ENCODE measurements around the gene TRIO.

Gene TRIO

DNA sequence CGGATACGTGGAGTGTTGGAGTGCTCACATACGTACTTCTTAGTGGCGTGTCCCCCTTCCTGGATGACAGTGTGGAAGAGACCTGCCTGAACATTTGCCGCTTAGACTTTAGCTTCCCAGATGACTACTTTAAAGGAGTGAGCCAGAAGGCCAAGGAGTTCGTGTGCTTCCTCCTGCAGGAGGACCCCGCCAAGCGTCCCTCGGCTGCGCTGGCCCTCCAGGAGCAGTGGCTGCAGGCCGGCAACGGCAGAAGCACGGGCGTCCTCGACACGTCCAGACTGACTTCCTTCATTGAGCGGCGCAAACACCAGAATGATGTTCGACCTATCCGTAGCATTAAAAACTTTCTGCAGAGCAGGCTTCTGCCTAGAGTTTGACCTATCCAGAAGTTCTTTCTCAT, 364.9 kb downstream of the TRIO start:
- Histone ChIP-seq H3K36me3 (ENCODE audit: insufficient read depth, low read depth, low read length) (peaks cover 35% of the 10 kb centered on the region), H3K9me3 (ENCODE audit: insufficient read depth, low read depth, low read length) (no peaks in the 10 kb centered on the region), H3K9ac (ENCODE audit: low read depth, low read length) (no peak overlapping the region), H3K27me3 (ENCODE audit: insufficient read depth, low read length) (no peaks in the 10 kb centered on the region), H3K27ac (ENCODE audit: low read length) (no peak overlapping the region), H3K4me1 (ENCODE audit: insufficient read depth, low read length) (no peaks in the 10 kb centered on the region), H3K4me3 (ENCODE audit: low read length) (no peak overlapping the region)

DNA sequence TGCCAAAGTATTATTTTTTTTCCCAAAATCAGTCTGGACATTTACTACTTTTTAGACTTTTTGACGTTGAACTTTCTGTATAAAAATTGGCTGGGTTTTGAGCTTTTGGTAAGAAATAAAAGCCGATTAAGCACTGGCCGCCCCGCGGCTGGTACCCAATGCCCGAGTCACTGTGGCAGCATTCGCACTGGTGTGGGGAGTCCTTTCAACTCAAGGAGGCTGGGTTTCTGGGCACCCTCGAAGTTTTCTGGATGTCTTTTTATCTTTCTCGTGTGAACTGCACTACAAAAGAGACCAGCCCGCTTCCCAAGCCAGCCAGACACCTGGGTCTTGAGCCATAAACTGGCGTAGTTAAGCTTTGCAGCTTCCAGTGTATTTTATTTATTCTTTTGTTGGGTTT, 366.4 kb downstream of the TRIO start:
- Histone ChIP-seq H3K9me3 (ENCODE audit: insufficient read depth, low read depth, low read length) (no peaks in the 10 kb centered on the region), H3K36me3 (ENCODE audit: insufficient read depth, low read depth, low read length) (peaks cover 25% of the 10 kb centered on the region; the same call in 1 of the 2 replicates)

DNA sequence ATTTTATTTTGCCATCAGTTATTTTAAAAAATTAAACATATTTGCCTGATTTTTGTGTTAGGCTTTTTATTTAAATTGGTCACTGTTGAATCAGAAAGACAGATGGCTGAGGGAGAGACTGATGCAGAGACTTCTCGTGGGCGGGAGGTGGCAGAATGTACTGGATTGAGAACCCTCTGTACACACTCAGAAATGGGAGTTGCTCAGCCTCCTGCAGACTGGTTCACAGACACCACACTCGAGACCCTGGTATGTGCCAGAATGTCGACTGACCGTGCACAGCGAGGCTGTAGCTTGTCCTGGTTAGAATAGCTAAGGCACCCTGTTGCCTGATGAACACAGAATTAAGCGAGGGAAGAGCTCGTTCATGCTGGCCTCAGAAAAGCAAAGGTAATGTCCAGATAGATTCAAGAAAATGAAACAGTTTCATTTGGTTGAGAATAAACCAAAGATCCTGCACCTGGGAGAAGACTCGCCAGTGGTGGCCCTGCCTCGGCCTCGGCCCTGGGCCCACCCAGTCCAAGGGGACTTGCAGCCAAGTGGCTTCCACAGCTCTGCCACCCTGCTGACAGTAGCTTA, 367.1 kb downstream of the TRIO start:
- Histone ChIP-seq H3K9me3 (ENCODE audit: insufficient read depth, low read depth, low read length) (no peaks in the 10 kb centered on the region), H3K36me3 (ENCODE audit: insufficient read depth, low read depth, low read length) (peaks cover 22% of the 10 kb centered on the region; the same call in 1 of the 2 replicates), H3K4me1 (ENCODE audit: insufficient read depth, low read length) (no peaks in the 10 kb centered on the region), H3K27me3 (ENCODE audit: insufficient read depth, low read length) (no peaks in the 10 kb centered on the region), H3K4me3 (ENCODE audit: low read length) (no peak overlapping the region), H3K27ac (ENCODE audit: low read length) (no peak overlapping the region), H3K9ac (ENCODE audit: low read depth, low read length) (no peak overlapping the region)

More for the DNA sequence above, 366.4 kb downstream of the TRIO start:
- Histone ChIP-seq H3K27me3 (ENCODE audit: insufficient read depth, low read length) (no peaks in the 10 kb centered on the region), H3K27ac (ENCODE audit: low read length) (no peak overlapping the region), H3K4me1 (ENCODE audit: insufficient read depth, low read length) (no peaks in the 10 kb centered on the region), H3K9ac (ENCODE audit: low read depth, low read length) (no peak overlapping the region), H3K4me3 (ENCODE audit: low read length) (no peak overlapping the region)

DNA sequence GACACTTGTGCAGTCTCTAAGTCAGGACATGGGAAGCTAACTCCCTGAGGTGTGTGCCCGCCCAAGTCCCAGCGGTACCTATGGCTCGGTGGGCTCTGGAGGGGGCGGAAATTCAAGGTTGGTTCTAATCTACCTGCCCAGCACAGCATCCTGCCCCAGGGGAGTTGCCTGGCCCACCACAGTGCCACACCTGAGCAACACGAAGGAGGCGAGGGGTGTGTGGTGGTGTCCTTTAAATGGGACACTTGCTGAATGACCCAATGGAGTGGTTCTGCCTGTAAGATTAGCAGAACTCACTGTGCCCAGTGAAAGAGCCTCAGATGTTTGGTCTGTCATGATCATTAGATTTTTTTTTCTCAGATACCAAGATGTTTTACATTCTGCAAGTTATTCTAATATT, 367.7 kb downstream of the TRIO start:
- Histone ChIP-seq H3K4me1 (ENCODE audit: insufficient read depth, low read length) (no peaks in the 10 kb centered on the region), H3K27ac (ENCODE audit: low read length) (no peak overlapping the region), H3K27me3 (ENCODE audit: insufficient read depth, low read length) (no peaks in the 10 kb centered on the region), H3K4me3 (ENCODE audit: low read length) (no peak overlapping the region), H3K36me3 (ENCODE audit: insufficient read depth, low read depth, low read length) (peaks cover 22% of the 10 kb centered on the region; the same call in 1 of the 2 replicates), H3K9me3 (ENCODE audit: insufficient read depth, low read depth, low read length) (no peaks in the 10 kb centered on the region), H3K9ac (ENCODE audit: low read depth, low read length) (no peak overlapping the region)

DNA sequence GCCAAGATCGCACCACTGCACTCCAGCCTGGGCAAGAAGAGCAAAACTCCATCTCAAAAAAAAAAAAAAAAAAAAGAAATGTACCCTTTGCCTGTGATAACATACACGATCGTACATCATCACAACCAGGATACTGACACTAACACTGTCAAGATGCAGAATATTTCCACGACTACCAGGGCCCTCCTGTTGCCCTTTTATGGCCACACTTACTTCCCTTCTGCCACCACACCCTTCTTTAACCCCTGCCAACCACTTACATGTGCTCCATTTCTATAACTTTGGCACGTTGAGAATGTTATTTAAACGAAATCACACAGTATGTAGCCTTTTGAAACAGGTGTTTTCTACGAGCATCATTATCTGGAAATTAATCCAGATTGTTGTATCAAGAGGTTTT, 369.4 kb downstream of the TRIO start:
- Histone ChIP-seq H3K36me3 (ENCODE audit: insufficient read depth, low read depth, low read length) (peaks cover 10% of the 10 kb centered on the region; the same call in 1 of the 2 replicates), H3K27me3 (ENCODE audit: insufficient read depth, low read length) (no peaks in the 10 kb centered on the region), H3K27ac (ENCODE audit: low read length) (no peak overlapping the region), H3K9ac (ENCODE audit: low read depth, low read length) (no peak overlapping the region), H3K9me3 (ENCODE audit: insufficient read depth, low read depth, low read length) (no peaks in the 10 kb centered on the region), H3K4me3 (ENCODE audit: low read length) (no peak overlapping the region), H3K4me1 (ENCODE audit: insufficient read depth, low read length) (no peaks in the 10 kb centered on the region)

DNA sequence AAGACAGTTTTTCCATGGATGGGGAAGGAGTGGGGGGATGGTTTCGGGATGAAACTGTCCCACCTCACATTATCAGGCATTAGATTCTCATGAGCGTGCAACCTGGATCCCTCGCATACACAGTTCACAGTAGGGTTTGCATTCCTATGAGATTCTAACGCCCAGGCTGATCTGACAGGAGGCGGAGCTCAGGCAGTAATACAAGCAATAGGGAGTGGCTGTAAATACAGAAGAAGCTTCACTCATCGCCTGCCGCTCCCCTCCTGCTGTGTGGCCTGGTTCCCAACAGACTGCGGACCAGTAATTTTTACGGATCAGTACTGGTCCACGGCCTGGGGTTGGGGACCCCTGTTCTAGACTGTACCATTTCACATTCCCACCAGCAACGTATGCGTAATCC, 370.1 kb downstream of the TRIO start:
- Histone ChIP-seq H3K9ac (ENCODE audit: low read depth, low read length) (no peak overlapping the region), H3K4me3 (ENCODE audit: low read length) (no peak overlapping the region), H3K27ac (ENCODE audit: low read length) (no peak overlapping the region), H3K9me3 (ENCODE audit: insufficient read depth, low read depth, low read length) (no peaks in the 10 kb centered on the region), H3K27me3 (ENCODE audit: insufficient read depth, low read length) (no peaks in the 10 kb centered on the region), H3K4me1 (ENCODE audit: insufficient read depth, low read length) (no peaks in the 10 kb centered on the region), H3K36me3 (ENCODE audit: insufficient read depth, low read depth, low read length) (peaks cover 4% of the 10 kb centered on the region; the same call in 1 of the 2 replicates)

DNA sequence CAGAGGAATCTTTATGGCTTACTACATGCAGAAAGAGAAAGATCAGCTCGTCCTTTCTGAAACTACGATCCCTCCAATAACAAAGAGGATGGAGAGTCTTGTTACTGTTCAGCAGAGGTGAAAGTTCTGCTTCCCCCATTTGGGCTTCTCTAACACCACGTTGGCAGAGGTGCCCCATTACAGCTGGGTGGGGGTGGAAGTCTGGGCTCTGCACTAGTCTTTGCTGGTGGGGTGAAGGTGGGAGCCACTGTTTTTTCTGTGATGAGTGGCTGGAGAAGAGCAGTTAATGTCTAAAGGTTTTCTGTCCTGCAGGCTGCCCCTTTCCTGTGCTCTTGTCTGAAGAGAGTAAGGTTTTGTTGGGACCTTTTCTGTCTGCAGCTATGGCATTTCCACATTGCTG, 373.8 kb downstream of the TRIO start:
- Histone ChIP-seq H3K27ac (ENCODE audit: low read length) (no peak overlapping the region), H3K9ac (ENCODE audit: low read depth, low read length) (no peak overlapping the region), H3K9me3 (ENCODE audit: insufficient read depth, low read depth, low read length) (no peaks in the 10 kb centered on the region), H3K4me1 (ENCODE audit: insufficient read depth, low read length) (no peaks in the 10 kb centered on the region), H3K4me3 (ENCODE audit: low read length) (no peak overlapping the region), H3K36me3 (ENCODE audit: insufficient read depth, low read depth, low read length) (no peaks in the 10 kb centered on the region), H3K27me3 (ENCODE audit: insufficient read depth, low read length) (no peaks in the 10 kb centered on the region)

DNA sequence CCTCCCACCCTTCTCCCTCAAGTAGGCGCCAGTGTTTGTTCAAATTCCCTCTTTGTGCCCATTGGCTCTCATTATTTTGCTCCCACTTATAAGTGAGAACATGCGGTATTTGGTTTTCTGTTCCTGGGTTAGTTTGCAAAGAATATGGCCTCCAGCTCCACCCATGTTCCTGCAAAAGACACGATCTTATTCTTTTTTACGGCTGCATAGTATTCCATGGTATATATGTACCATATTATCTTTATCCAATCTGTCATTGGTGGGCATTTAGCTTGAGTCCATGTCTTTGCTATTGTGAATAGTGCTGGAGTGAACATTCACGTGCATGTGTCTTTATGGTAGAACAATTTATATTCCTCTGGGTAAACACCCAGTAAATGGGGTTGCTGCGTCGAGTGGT, 375.5 kb downstream of the TRIO start:
- Histone ChIP-seq H3K27ac (ENCODE audit: low read length) (no peak overlapping the region), H3K4me3 (ENCODE audit: low read length) (no peak overlapping the region), H3K9me3 (ENCODE audit: insufficient read depth, low read depth, low read length) (no peaks in the 10 kb centered on the region), H3K9ac (ENCODE audit: low read depth, low read length) (no peak overlapping the region), H3K27me3 (ENCODE audit: insufficient read depth, low read length) (no peaks in the 10 kb centered on the region), H3K4me1 (ENCODE audit: insufficient read depth, low read length) (no peaks in the 10 kb centered on the region), H3K36me3 (ENCODE audit: insufficient read depth, low read depth, low read length) (no peaks in the 10 kb centered on the region)

DNA sequence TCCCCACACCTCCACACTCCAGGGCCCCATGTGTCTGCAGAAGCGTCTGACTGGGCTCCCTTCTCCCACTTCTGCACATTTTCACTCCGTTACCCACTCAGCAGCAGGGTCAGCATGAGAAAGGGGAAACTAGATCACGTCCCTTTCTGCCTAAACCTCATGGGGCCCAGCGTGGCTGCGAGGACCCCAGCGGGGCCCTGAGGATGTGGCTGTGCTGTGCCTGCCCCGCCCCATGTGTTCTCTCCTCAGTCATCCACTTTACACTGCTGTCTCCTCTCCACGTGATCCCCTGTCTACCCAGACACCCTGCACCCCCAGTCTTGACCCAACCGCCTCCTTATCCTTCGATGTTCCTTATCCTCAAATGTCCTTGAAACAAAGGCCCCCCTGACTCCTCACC, 378.6 kb downstream of the TRIO start:
- H3K36me3 ChIP-seq (ENCODE audit: insufficient read depth, low read depth, low read length) = no peaks in the 10 kb centered on the region
- H3K9ac ChIP-seq (ENCODE audit: low read depth, low read length) = no peak overlapping the region
- no peaks in the 10 kb centered on the region for H3K27me3 ChIP-seq (ENCODE audit: insufficient read depth, low read length)
- no peak overlapping the region for H3K4me3 ChIP-seq (ENCODE audit: low read length)
- H3K27ac ChIP-seq (ENCODE audit: low read length) = no peak overlapping the region
- H3K9me3 ChIP-seq (ENCODE audit: insufficient read depth, low read depth, low read length) = no peaks in the 10 kb centered on the region
- H3K4me1 ChIP-seq (ENCODE audit: insufficient read depth, low read length) = no peaks in the 10 kb centered on the region

DNA sequence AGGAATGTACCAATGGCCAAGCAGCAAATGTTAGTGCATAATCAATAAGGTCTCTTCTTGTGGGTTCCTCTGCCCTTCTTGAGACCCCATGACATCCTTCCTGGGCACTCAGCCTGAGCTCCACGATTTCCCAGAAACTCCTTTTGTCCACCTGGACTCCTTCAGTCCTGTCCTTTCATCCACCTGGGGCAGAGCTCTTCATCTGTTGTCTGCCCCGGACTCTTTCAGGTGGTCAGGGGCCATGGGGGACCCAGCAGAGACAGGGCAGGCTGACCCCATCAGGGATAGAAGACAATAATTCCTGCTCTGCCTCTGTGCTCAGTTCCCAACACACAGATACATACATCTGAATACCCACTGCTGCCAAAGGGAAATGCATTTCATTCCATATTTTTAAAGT, 379.6 kb downstream of the TRIO start:
- Histone ChIP-seq H3K9me3 (ENCODE audit: insufficient read depth, low read depth, low read length) (no peaks in the 10 kb centered on the region), H3K4me3 (ENCODE audit: low read length) (no peak overlapping the region), H3K4me1 (ENCODE audit: insufficient read depth, low read length) (no peaks in the 10 kb centered on the region), H3K36me3 (ENCODE audit: insufficient read depth, low read depth, low read length) (no peaks in the 10 kb centered on the region), H3K9ac (ENCODE audit: low read depth, low read length) (no peak overlapping the region), H3K27me3 (ENCODE audit: insufficient read depth, low read length) (no peaks in the 10 kb centered on the region), H3K27ac (ENCODE audit: low read length) (no peak overlapping the region)

DNA sequence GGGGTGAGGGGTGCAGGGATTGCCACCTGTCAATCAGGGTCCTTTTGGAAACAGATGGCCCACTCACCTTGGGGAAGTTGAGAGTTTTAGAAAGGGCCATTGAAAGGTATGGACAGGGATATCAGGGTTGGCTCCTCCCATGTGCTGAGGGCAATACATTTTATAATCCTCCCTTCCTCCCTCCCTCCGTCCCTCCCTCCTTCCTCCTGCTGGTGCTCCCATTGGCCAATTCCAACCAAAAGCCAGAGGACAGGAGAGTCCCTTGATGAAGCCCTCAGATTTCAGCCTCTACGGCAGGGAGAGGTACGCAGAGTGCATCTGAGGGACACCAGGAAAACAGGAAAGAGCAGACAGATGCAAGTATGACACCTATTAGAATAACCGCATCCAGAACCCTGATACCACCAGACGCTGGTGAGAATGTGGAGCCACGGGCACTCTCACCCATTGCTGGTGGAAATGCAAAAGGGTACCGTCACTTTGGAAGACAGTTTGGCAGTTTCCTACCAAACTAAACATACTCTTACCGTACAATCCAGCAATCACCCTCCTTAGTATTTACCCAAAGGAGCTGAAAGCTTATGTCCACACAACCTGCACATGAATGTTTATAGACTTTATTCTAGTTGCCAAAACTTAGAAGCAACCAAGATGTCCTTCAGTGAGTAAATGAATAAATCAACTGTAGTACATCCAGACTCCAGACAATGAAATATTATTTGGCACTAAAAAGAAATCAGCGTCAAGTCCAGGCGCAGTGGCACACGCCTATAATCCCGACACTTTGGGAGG, 380.3 kb downstream of the TRIO start:
- Histone ChIP-seq H3K9me3 (ENCODE audit: insufficient read depth, low read depth, low read length) (no peaks in the 10 kb centered on the region), H3K27ac (ENCODE audit: low read length) (no peak overlapping the region), H3K4me1 (ENCODE audit: insufficient read depth, low read length) (no peaks in the 10 kb centered on the region), H3K9ac (ENCODE audit: low read depth, low read length) (no peak overlapping the region), H3K36me3 (ENCODE audit: insufficient read depth, low read depth, low read length) (no peaks in the 10 kb centered on the region), H3K4me3 (ENCODE audit: low read length) (no peak overlapping the region), H3K27me3 (ENCODE audit: insufficient read depth, low read length) (no peaks in the 10 kb centered on the region)

DNA sequence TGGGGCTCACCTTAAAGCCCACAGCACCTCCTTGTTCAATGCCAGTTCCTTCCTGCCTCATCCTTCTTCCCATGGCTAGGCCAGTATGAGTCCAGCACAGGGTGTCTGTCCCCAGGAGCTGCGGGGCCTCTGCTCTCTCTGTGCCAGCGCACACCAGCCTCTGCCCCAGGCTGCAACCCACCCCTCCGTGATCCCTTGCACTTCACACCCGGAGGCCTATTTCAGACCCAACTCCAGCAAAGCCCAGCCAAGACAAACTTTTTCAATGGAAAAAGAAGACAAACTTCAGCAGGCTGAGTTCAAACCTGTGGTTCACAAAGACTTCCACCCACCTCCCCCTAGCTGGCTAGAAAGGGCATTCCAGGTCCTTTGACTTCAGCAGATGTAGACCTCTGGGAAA, 382.3 kb downstream of the TRIO start:
- Histone ChIP-seq H3K9ac (ENCODE audit: low read depth, low read length) (no peak overlapping the region), H3K27me3 (ENCODE audit: insufficient read depth, low read length) (no peaks in the 10 kb centered on the region), H3K4me3 (ENCODE audit: low read length) (no peak overlapping the region), H3K9me3 (ENCODE audit: insufficient read depth, low read depth, low read length) (no peaks in the 10 kb centered on the region), H3K36me3 (ENCODE audit: insufficient read depth, low read depth, low read length) (no peaks in the 10 kb centered on the region), H3K27ac (ENCODE audit: low read length) (no peak overlapping the region), H3K4me1 (ENCODE audit: insufficient read depth, low read length) (no peaks in the 10 kb centered on the region)
